Measurements from ENCODE around the gene STIM1. TPM values are rescaled to one million over a fixed set of nuclear protein-coding genes. Genes with fewer than 3 reads are reported as not detected.

Gene STIM1
- total and polyA plus RNA-seq, 10 of the 15 experiments (the other 5 are each of a cell fraction or from before 2014, with no cell fraction given) = 8.6 to 57.7 (median 29.3) TPM

DNA sequence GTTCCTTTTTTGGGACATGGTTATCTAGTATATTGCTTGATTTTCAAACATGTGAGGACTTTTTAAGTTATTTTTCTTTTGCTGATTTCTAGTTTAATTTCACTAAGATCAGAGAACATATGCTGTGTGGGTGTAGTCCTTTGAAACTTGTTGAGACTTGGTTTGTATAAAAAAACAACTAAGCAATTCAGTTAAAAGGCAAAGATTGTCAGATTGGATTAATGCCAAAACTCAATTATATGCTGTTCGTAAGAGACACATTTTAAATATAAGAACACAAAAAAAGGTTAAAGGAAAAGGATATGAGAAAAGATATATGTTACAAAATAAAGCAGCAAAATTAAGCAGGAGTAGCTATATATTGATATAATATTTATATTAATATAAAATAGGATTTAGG is 221.3 kb downstream of the STIM1 start (continued):
- TF ChIP-seq, protein P1, sequence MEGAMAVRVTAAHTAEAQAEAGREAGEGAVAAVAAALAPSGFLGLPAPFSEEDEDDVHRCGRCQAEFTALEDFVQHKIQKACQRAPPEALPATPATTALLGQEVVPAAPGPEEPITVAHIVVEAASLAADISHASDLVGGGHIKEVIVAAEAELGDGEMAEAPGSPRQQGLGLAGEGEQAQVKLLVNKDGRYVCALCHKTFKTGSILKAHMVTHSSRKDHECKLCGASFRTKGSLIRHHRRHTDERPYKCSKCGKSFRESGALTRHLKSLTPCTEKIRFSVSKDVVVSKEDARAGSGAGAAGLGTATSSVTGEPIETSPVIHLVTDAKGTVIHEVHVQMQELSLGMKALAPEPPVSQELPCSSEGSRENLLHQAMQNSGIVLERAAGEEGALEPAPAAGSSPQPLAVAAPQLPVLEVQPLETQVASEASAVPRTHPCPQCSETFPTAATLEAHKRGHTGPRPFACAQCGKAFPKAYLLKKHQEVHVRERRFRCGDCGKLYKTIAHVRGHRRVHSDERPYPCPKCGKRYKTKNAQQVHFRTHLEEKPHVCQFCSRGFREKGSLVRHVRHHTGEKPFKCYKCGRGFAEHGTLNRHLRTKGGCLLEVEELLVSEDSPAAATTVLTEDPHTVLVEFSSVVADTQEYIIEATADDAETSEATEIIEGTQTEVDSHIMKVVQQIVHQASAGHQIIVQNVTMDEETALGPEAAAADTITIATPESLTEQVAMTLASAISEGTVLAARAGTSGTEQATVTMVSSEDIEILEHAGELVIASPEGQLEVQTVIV (IDR thresholded peaks at IDR 0.05; ENCODE audit: borderline replicate concordance, partially characterized antibody) = no peak
- TF ChIP-seq, protein P2, sequence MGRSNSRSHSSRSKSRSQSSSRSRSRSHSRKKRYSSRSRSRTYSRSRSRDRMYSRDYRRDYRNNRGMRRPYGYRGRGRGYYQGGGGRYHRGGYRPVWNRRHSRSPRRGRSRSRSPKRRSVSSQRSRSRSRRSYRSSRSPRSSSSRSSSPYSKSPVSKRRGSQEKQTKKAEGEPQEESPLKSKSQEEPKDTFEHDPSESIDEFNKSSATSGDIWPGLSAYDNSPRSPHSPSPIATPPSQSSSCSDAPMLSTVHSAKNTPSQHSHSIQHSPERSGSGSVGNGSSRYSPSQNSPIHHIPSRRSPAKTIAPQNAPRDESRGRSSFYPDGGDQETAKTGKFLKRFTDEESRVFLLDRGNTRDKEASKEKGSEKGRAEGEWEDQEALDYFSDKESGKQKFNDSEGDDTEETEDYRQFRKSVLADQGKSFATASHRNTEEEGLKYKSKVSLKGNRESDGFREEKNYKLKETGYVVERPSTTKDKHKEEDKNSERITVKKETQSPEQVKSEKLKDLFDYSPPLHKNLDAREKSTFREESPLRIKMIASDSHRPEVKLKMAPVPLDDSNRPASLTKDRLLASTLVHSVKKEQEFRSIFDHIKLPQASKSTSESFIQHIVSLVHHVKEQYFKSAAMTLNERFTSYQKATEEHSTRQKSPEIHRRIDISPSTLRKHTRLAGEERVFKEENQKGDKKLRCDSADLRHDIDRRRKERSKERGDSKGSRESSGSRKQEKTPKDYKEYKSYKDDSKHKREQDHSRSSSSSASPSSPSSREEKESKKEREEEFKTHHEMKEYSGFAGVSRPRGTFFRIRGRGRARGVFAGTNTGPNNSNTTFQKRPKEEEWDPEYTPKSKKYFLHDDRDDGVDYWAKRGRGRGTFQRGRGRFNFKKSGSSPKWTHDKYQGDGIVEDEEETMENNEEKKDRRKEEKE (IDR thresholded peaks at IDR 0.05) = no peak
- TF ChIP-seq ZNF207 (IDR thresholded peaks at IDR 0.05; ENCODE audit: borderline replicate concordance) = no peak

DNA sequence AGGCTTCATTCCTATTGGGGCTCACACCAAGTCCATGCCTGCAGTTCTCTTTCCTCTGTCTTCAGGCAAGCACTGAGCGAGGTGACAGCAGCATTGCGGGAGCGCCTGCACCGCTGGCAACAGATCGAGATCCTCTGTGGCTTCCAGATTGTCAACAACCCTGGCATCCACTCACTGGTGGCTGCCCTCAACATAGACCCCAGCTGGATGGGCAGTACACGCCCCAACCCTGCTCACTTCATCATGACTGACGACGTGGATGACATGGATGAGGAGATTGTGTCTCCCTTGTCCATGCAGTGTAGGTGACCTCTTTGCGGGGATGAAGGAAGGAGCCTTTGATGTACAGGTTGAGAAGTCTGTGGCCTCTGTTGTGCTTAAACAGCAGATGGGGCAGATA is 227.7 kb downstream of the STIM1 start:
- Histone ChIP-seq H3K4me3 (no peak overlapping the region), H4K20me1 (ENCODE audit: control insufficient read depth, insufficient read depth) (no peaks in the 10 kb centered on the region), H3K9ac (ENCODE audit: control insufficient read depth, insufficient read depth, low read length) (no peak overlapping the region), H2AFZ (ENCODE audit: control insufficient read depth, low read depth, low read length) (no peak overlapping the region), H3K9me3 (replicated peaks; ENCODE audit: control insufficient read depth, insufficient read depth, low read length) (no peaks in the 10 kb centered on the region), H3K27ac (ENCODE audit: control insufficient read depth, insufficient read depth) (no peak overlapping the region), H3K36me3 (ENCODE audit: control insufficient read depth in 2 of 2, insufficient read depth in 2 of 2, low read length in 1 of 2) (peaks cover 4 to 17% of the 10 kb centered on the region in 2 experiments), H3K79me2 (ENCODE audit: control insufficient read depth, insufficient read depth, low read length) (no peaks in the 10 kb centered on the region), H3K4me1 (ENCODE audit: control insufficient read depth, insufficient read depth, low read length) (no peaks in the 10 kb centered on the region), H3K4me2 (ENCODE audit: control insufficient read depth, insufficient read depth) (no peak overlapping the region), H3K27me3 (replicated peaks in 1 of 2; ENCODE audit: control insufficient read depth in 2 of 2, insufficient read depth in 2 of 2, low read length in 1 of 2) (no peaks in the 10 kb centered on the region)
- in situ Hi-C loops (cut with MboI) = no loop called here
- ChIA-PET SMC1A (ENCODE audit: uncharacterized antibody, unreplicated experiment) (interaction anchor here (0.7 to 21.1 kb wide), 4 partner anchors 11 to 428 kb away, joined by 3 to 805 read pairs (median 8); partner anchors contain the start of genes RHOG and STIM1), POLR2A (no interaction called here), CTCF (interaction anchor here (1.9 kb wide), 1 partner anchor 233 kb away, joined by 9 read pairs; no protein-coding TSS in a partner anchor), RAD21 (ENCODE audit: unreplicated experiment) (no interaction called here)
- FAIRE-seq (no peak), ATAC-seq (no peak), DNase-seq (ENCODE audit: low read depth, low spot score) (no peak)
- WGBS (ENCODE audit: insufficient coverage, insufficient replicate concordance, low lambda C conversion rate, missing lambda C conversion rate) = 87% methylated on average over 9 of the region's 9 CpGs
- intact Hi-C loops (cut with micrococcal nuclease; ENCODE audit: unreplicated experiment) = no loop called here
- no peak for TF ChIP-seq EZH2 (IDR thresholded peaks at IDR 0.05; ENCODE audit: borderline replicate concordance, control insufficient read depth, low read depth, low read length)
- TF ChIP-seq FOXK2 (IDR thresholded peaks at IDR 0.05) = no peak
- TF ChIP-seq ZBED1 (IDR thresholded peaks at IDR 0.05; ENCODE audit: borderline replicate concordance) = no peak
- no peak for TF ChIP-seq HDAC2 (IDR thresholded peaks at IDR 0.05)
- no peak for TF ChIP-seq SMAD5 (IDR thresholded peaks at IDR 0.05; ENCODE audit: low read depth)
- no TSS peak for BruUV-seq (replicated peaks)

Data from GM12878 (cell line).